Spinal cord (tissue), 4 donors: ENCODE results near the gene SNRPD2. TPM values are rescaled to one million over a fixed set of nuclear protein-coding genes. Genes with fewer than 3 reads are reported as not detected.
A peak's percentile ranks its signal among the peaks of the same experiment; 100 is the strongest.

Experiments
- polyA plus RNA-seq, 2 donors: library from polyadenylated mRNA; unstranded; fragments of 120-200 nt; gene quantifications; one replicate each; pipeline ENCODE4 v1.2.1, GENCODE V29; 2013; ENCODE audit not compliant: insufficient read length in 2 of 2
- small RNA-seq: library from RNA; depleted of rRNA; stranded (forward); fragments of <200 nt; gene quantifications from one replicate; pipeline ENCODE3, GENCODE V24; 2014; ENCODE audit warnings: low replicate concordance
- total RNA-seq, 2 donors: library from RNA; depleted of rRNA in 1 of 2; stranded (reverse); fragments of 120-200 nt in 1 of 2; fragments of >200 nt in 1 of 2; gene quantifications; one replicate each; pipeline versions ENCODE4 v1.2.3 to v1.2.4, GENCODE V29; 2013 to 2014

The SNRPD2 gene
- total and polyA plus RNA-seq, 4 donors = 170 to 393 (median 261) TPM

Small RNA genes within 50 kb of the gene (small RNA-seq; reads per million reads assigned to genes)
- 0.06 reads per million for gene MIR642A
- 0.37 reads per million, percentile 41 among the genes with 10 or more reads in this experiment for gene RN7SL836P

Other genes starting within 250 kb of the SNRPD2 start
- 10 to 100 TPM; 11.5 to 85.8 TPM for gene FOSB, start 224.0 kb downstream of the SNRPD2 start, total RNA-seq
- gene FOSB, start 224.0 kb downstream of the SNRPD2 start, polyA plus RNA-seq = 10 to 100 TPM in 1 of 2 donors, 1 to 10 TPM in 1; 5.9 to 66.5 TPM
- gene RTN2, start 194.9 kb downstream of the SNRPD2 start, total RNA-seq = 10 to 100 TPM; 15.7 to 30.5 TPM
- gene RTN2, start 194.9 kb downstream of the SNRPD2 start, polyA plus RNA-seq = 10 to 100 TPM; 62.5 to 68.2 TPM
- gene PPM1N, start 193.5 kb downstream of the SNRPD2 start, total RNA-seq = 1 to 10 TPM in 1 of 2 donors, under 1 TPM in 1; 0.79 to 1.5 TPM
- gene PPM1N, start 193.5 kb downstream of the SNRPD2 start, polyA plus RNA-seq = 1 to 10 TPM; 1.8 to 2.1 TPM
- 10 to 100 TPM; 19.6 to 35.8 TPM for gene VASP, start 184.5 kb downstream of the SNRPD2 start, total RNA-seq
- 10 to 100 TPM; 34.1 to 34.9 TPM for gene VASP, start 184.5 kb downstream of the SNRPD2 start, polyA plus RNA-seq
- gene OPA3, start 107.2 kb downstream of the SNRPD2 start, total RNA-seq = 1 to 10 TPM; 3.9 to 5.8 TPM
- 10 to 100 TPM in 1 of 2 donors, 1 to 10 TPM in 1; 9.3 to 11.0 TPM for gene OPA3, start 107.2 kb downstream of the SNRPD2 start, polyA plus RNA-seq
- gene GPR4, start 89.7 kb downstream of the SNRPD2 start, total RNA-seq = 1 to 10 TPM in 1 of 2 donors, under 1 TPM in 1; 0.30 to 1.2 TPM
- gene GPR4, start 89.7 kb downstream of the SNRPD2 start, polyA plus RNA-seq = 1 to 10 TPM; 1.7 to 3.1 TPM
- 10 to 100 TPM; 37.6 to 92.6 TPM for gene EML2, start 52.6 kb downstream of the SNRPD2 start, total RNA-seq
- 100 to 1,000 TPM; 107 to 135 TPM for gene EML2, start 52.6 kb downstream of the SNRPD2 start, polyA plus RNA-seq
- under 1 TPM; 0.30 to 0.55 TPM for gene GIPR, start 23.7 kb downstream of the SNRPD2 start, total RNA-seq
- gene GIPR, start 23.7 kb downstream of the SNRPD2 start, polyA plus RNA-seq = 1 to 10 TPM; 1.4 to 1.9 TPM
- gene QPCTL, start 713 bp upstream of the SNRPD2 start, total RNA-seq = 1 to 10 TPM; 4.3 to 5.2 TPM
- 10 to 100 TPM; 11.6 to 16.8 TPM for gene QPCTL, start 713 bp upstream of the SNRPD2 start, polyA plus RNA-seq
- 10 to 100 TPM in 1 of 2 donors, 1 to 10 TPM in 1; 3.5 to 11.0 TPM for gene FBXO46, start 38.9 kb upstream of the SNRPD2 start, total RNA-seq
- gene FBXO46, start 38.9 kb upstream of the SNRPD2 start, polyA plus RNA-seq = 10 to 100 TPM; 11.4 to 13.6 TPM
- not detected for gene MEIOSIN, start 41.5 kb upstream of the SNRPD2 start, total RNA-seq
- not detected for gene MEIOSIN, start 41.5 kb upstream of the SNRPD2 start, polyA plus RNA-seq
- gene SIX5, start 77.3 kb upstream of the SNRPD2 start, total RNA-seq = 10 to 100 TPM in 1 of 2 donors, 1 to 10 TPM in 1; 4.1 to 20.2 TPM
- 10 to 100 TPM; 11.2 to 17.5 TPM for gene SIX5, start 77.3 kb upstream of the SNRPD2 start, polyA plus RNA-seq
- gene DMPK, start 90.5 kb upstream of the SNRPD2 start, total RNA-seq = 10 to 100 TPM; 16.5 to 35.4 TPM
- 100 to 1,000 TPM; 113 to 155 TPM for gene DMPK, start 90.5 kb upstream of the SNRPD2 start, polyA plus RNA-seq
- gene DMWD, start 100.9 kb upstream of the SNRPD2 start, total RNA-seq = 10 to 100 TPM; 27.0 to 42.7 TPM
- 100 to 1,000 TPM in 1 of 2 donors, 10 to 100 TPM in 1; 82.9 to 101 TPM for gene DMWD, start 100.9 kb upstream of the SNRPD2 start, polyA plus RNA-seq
- under 1 TPM in 1 of 2 donors, not detected in 1; 0.11 TPM for gene RSPH6A, start 123.4 kb upstream of the SNRPD2 start, total RNA-seq
- gene RSPH6A, start 123.4 kb upstream of the SNRPD2 start, polyA plus RNA-seq = under 1 TPM in 1 of 2 donors, not detected in 1; 0.09 TPM
- gene SYMPK, start 171.2 kb upstream of the SNRPD2 start, total RNA-seq = 10 to 100 TPM; 23.2 to 39.6 TPM
- 10 to 100 TPM; 51.4 to 63.9 TPM for gene SYMPK, start 171.2 kb upstream of the SNRPD2 start, polyA plus RNA-seq
- gene FOXA3, start 172.4 kb upstream of the SNRPD2 start, total RNA-seq = not detected
- not detected for gene FOXA3, start 172.4 kb upstream of the SNRPD2 start, polyA plus RNA-seq
- gene IRF2BP1, start 194.2 kb upstream of the SNRPD2 start, total RNA-seq = 10 to 100 TPM; 18.7 to 28.1 TPM
- 10 to 100 TPM; 32.1 to 34.0 TPM for gene IRF2BP1, start 194.2 kb upstream of the SNRPD2 start, polyA plus RNA-seq
- gene MYPOP, start 210.7 kb upstream of the SNRPD2 start, total RNA-seq = 1 to 10 TPM; 1.3 to 2.5 TPM
- 10 to 100 TPM; 10.9 to 13.6 TPM for gene MYPOP, start 210.7 kb upstream of the SNRPD2 start, polyA plus RNA-seq
- under 1 TPM in 1 of 2 donors, not detected in 1; 0.11 TPM for gene NANOS2, start 222.8 kb upstream of the SNRPD2 start, total RNA-seq
- under 1 TPM; 0.15 to 0.21 TPM for gene NANOS2, start 222.8 kb upstream of the SNRPD2 start, polyA plus RNA-seq